Osteoblast (primary cell): Measurements from ENCODE around the gene LRP1B. TPM values are rescaled to one million over a fixed set of nuclear protein-coding genes. Genes with fewer than 3 reads are reported as not detected.

Experiments used
- DNase-seq: peaks from one replicate; pipeline ENCODE4 v3.0.0; 2011; ENCODE audit warnings: low spot score, mixed read lengths; ENCODE audit not compliant: insufficient read length; ENCODE audit errors: missing footprints
- H2AFZ ChIP-seq: 2 replicates; pipeline ENCODE4 v1.6.0; 2011; ENCODE audit warnings: mild to moderate bottlenecking, low read length
- H3K27ac ChIP-seq: 2 replicates; pipeline ENCODE4 v1.5.1; 2011; ENCODE audit warnings: mild to moderate bottlenecking, low read depth, low read length, moderate library complexity
- H3K27me3 ChIP-seq: 2 replicates; pipeline ENCODE4 v1.6.0; 2012; ENCODE audit warnings: mild to moderate bottlenecking, control low read depth, inconsistent platforms, low read length, moderate library complexity; ENCODE audit not compliant: insufficient read depth
- H3K36me3 ChIP-seq: 2 replicates; pipeline ENCODE4 v1.5.1; 2011; ENCODE audit warnings: mild to moderate bottlenecking, low read length, control low read depth, moderate library complexity; ENCODE audit not compliant: insufficient read depth
- H3K4me1 ChIP-seq: 2 replicates; pipeline ENCODE4 v1.5.1; 2011; ENCODE audit warnings: mild to moderate bottlenecking, low read length, control low read depth, moderate library complexity; ENCODE audit not compliant: insufficient read depth
- H3K4me2 ChIP-seq: 2 replicates; pipeline ENCODE4 v1.6.0; 2011; ENCODE audit warnings: mild to moderate bottlenecking, low read length; ENCODE audit not compliant: insufficient read depth
- H3K4me3 ChIP-seq: fragments of 200-600 bp; sonication (generic); 3 replicates; pipeline ENCODE4 v1.5.1; 2012; ENCODE audit warnings: mild to moderate bottlenecking, low read length, inconsistent platforms; ENCODE audit not compliant: insufficient read depth
- H3K79me2 ChIP-seq: 2 replicates; pipeline ENCODE4 v1.6.0; 2012; ENCODE audit warnings: mild to moderate bottlenecking, low read length, control low read depth, inconsistent platforms; ENCODE audit not compliant: insufficient read depth
- H3K9me3 ChIP-seq: 2 replicates; pipeline ENCODE4 v1.5.1; 2011; ENCODE audit warnings: low read depth, low read length, control low read depth
- H4K20me1 ChIP-seq: 2 replicates; pipeline ENCODE4 v1.6.0; 2012; ENCODE audit warnings: mild to moderate bottlenecking, low read length, control low read depth; ENCODE audit not compliant: insufficient read depth
- CTCF ChIP-seq: IDR thresholded peaks from 2 replicates; pipeline ENCODE4 v1.5.1; 2011; ENCODE audit warnings: mild to moderate bottlenecking, low read depth, low read length, moderate library complexity; ENCODE audit errors: extremely low read depth
- total RNA-seq: library from RNA; depleted of rRNA; stranded (reverse); fragments of >200 nt; gene quantifications from 2 replicates; pipeline ENCODE4 v1.2.3, GENCODE V29; 2012

Gene LRP1B
- total RNA-seq, 1 donor = not detected

- Histone ChIP-seq H3K4me2 (no peak overlapping the region), H3K9me3 (peaks cover under 1% of the 10 kb centered on the region)
Observed at GRCh38 chr2:142014536-142014935, 116.3 kb downstream of the LRP1B start.

GRCh38 chr2:142012797-142013196 lies 118.0 kb downstream of the LRP1B start:
- Histone ChIP-seq H3K27me3 (no peaks in the 10 kb centered on the region), H3K4me3 (no peak overlapping the region), H2AFZ (no peak overlapping the region), H3K27ac (no peak overlapping the region), H3K79me2 (no peaks in the 10 kb centered on the region), H3K4me2 (no peak overlapping the region), H4K20me1 (no peaks in the 10 kb centered on the region), H3K9me3 (no peaks in the 10 kb centered on the region), H3K36me3 (no peaks in the 10 kb centered on the region), H3K4me1 (no peaks in the 10 kb centered on the region)
- DNase-seq = no peak
- TF ChIP-seq CTCF = no peak

More at GRCh38 chr2:142014536-142014935, 116.3 kb downstream of the LRP1B start:
- no peak for DNase-seq
- Histone ChIP-seq H2AFZ (no peak overlapping the region), H3K27me3 (no peaks in the 10 kb centered on the region), H3K4me1 (no peaks in the 10 kb centered on the region), H4K20me1 (no peaks in the 10 kb centered on the region), H3K79me2 (no peaks in the 10 kb centered on the region), H3K27ac (no peak overlapping the region), H3K36me3 (no peaks in the 10 kb centered on the region), H3K4me3 (no peak overlapping the region)
- TF ChIP-seq CTCF = no peak

- H3K9me3 ChIP-seq = no peaks in the 10 kb centered on the region
- H3K79me2 ChIP-seq = no peaks in the 10 kb centered on the region
- no peaks in the 10 kb centered on the region for H3K36me3 ChIP-seq
- DNase-seq = peak; percentile 34
- no peak overlapping the region for H3K4me2 ChIP-seq
- no peak overlapping the region for H3K27ac ChIP-seq
- no peaks in the 10 kb centered on the region for H3K4me1 ChIP-seq
- no peak for TF ChIP-seq CTCF
- H4K20me1 ChIP-seq = no peaks in the 10 kb centered on the region
- no peak overlapping the region for H2AFZ ChIP-seq
- H3K27me3 ChIP-seq = no peaks in the 10 kb centered on the region
- H3K4me3 ChIP-seq = no peak overlapping the region
Observed at GRCh38 chr2:142010477-142011270, 120.1 kb downstream of the LRP1B start.

- no peak for DNase-seq
- H3K27ac ChIP-seq = no peak overlapping the region
- H3K79me2 ChIP-seq = no peaks in the 10 kb centered on the region
- H3K36me3 ChIP-seq = no peaks in the 10 kb centered on the region
- no peaks in the 10 kb centered on the region for H3K4me1 ChIP-seq
- no peaks in the 10 kb centered on the region for H3K27me3 ChIP-seq
- H4K20me1 ChIP-seq = no peaks in the 10 kb centered on the region
- no peaks in the 10 kb centered on the region for H3K9me3 ChIP-seq
- H3K4me2 ChIP-seq = no peak overlapping the region
- H2AFZ ChIP-seq = no peak overlapping the region
- TF ChIP-seq CTCF = no peak
- H3K4me3 ChIP-seq = no peak overlapping the region
Observed at GRCh38 chr2:142008135-142008744, 122.6 kb downstream of the LRP1B start.
